Subcutaneous abdominal adipose tissue (tissue), 5 donors: ENCODE data around the gene CIITA.
"Not testable (repeated sequence)": the region's sequence is repeated elsewhere in the genome, so short reads cannot be mapped to it uniquely, and the experiment has no call there.

Source experiments
- H3K27ac ChIP-seq: one replicate; pipeline ENCODE4 v1.7.0; 2013; ENCODE audit warnings: low read depth, mild to moderate bottlenecking, inconsistent platforms, low read length, moderate library complexity
- H3K27me3 ChIP-seq, 5 donors: one replicate each; pipeline ENCODE4 v1.7.0; 2013; ENCODE audit warnings: low read length in 5 of 5, inconsistent platforms in 1 of 5; ENCODE audit not compliant: control insufficient read depth in 5 of 5, insufficient read depth in 4 of 5
- H3K36me3 ChIP-seq, 5 donors: one replicate each; pipeline ENCODE4 v1.7.0; 2013; ENCODE audit warnings: low read length in 5 of 5; ENCODE audit not compliant: control insufficient read depth in 5 of 5, insufficient read depth in 5 of 5
- H3K4me1 ChIP-seq, 5 donors: one replicate each; pipeline ENCODE4 v1.7.0; 2013; ENCODE audit warnings: low read length in 5 of 5, mild to moderate bottlenecking in 3 of 5, moderate library complexity in 1 of 5; ENCODE audit not compliant: control insufficient read depth in 5 of 5, insufficient read depth in 5 of 5
- H3K4me3 ChIP-seq, 5 donors: one replicate each; pipeline ENCODE4 v1.7.0; 2013; ENCODE audit warnings: low read length in 5 of 5, low read depth in 1 of 5
- H3K9ac ChIP-seq, 5 donors: one replicate each; pipeline ENCODE4 v1.7.0; 2013; ENCODE audit warnings: low read length in 5 of 5, mild to moderate bottlenecking in 4 of 5, moderate library complexity in 3 of 5
- H3K9me3 ChIP-seq, 5 donors: one replicate each; pipeline ENCODE4 v1.7.0; 2013; ENCODE audit warnings: low read length in 5 of 5; ENCODE audit not compliant: control insufficient read depth in 5 of 5
- donor health status: healthy.
- donor health status: healthy.
- donor health status: healthy.
- donor health status: healthy.
- donor health status: healthy.

The CIITA gene, protein sequence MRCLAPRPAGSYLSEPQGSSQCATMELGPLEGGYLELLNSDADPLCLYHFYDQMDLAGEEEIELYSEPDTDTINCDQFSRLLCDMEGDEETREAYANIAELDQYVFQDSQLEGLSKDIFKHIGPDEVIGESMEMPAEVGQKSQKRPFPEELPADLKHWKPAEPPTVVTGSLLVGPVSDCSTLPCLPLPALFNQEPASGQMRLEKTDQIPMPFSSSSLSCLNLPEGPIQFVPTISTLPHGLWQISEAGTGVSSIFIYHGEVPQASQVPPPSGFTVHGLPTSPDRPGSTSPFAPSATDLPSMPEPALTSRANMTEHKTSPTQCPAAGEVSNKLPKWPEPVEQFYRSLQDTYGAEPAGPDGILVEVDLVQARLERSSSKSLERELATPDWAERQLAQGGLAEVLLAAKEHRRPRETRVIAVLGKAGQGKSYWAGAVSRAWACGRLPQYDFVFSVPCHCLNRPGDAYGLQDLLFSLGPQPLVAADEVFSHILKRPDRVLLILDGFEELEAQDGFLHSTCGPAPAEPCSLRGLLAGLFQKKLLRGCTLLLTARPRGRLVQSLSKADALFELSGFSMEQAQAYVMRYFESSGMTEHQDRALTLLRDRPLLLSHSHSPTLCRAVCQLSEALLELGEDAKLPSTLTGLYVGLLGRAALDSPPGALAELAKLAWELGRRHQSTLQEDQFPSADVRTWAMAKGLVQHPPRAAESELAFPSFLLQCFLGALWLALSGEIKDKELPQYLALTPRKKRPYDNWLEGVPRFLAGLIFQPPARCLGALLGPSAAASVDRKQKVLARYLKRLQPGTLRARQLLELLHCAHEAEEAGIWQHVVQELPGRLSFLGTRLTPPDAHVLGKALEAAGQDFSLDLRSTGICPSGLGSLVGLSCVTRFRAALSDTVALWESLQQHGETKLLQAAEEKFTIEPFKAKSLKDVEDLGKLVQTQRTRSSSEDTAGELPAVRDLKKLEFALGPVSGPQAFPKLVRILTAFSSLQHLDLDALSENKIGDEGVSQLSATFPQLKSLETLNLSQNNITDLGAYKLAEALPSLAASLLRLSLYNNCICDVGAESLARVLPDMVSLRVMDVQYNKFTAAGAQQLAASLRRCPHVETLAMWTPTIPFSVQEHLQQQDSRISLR

DNA sequence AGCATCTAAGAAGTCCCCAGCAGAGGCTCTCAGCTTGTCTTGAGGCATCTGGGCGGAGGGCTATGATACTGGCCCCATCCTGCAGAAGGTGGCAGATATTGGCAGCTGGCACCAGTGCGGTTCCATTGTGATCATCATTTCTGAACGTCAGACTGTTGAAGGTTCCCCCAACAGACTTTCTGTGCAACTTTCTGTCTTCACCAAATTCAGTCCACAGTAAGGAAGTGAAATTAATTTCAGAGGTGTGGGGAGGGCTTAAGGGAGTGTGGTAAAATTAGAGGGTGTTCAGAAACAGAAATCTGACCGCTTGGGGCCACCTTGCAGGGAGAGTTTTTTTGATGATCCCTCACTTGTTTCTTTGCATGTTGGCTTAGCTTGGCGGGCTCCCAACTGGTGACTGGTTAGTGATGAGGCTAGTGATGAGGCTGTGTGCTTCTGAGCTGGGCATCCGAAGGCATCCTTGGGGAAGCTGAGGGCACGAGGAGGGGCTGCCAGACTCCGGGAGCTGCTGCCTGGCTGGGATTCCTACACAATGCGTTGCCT is at the start of gene CIITA:
TSS of gene CIITA (plus strand) at position 404 of the 543 bp plus-strand sequence. CDS start at position 533, 129 bp downstream.
- Histone ChIP-seq H3K9me3 (no peaks in the 10 kb centered on the region), H3K4me1 (peaks cover 4 to 53% (median 33%) of the 10 kb centered on the region in 5 donors), H3K4me3 (peak within 1 kb of the TSS; percentile 19 to 82 (median 75)), H3K36me3 (no peaks in the 10 kb centered on the region), H3K27me3 (peaks cover 0 to 20% (median 8%) of the 10 kb centered on the region in 5 donors), H3K9ac (peak within 1 kb of the TSS in 1 of 5 donors; percentile 79), H3K27ac (peak within 1 kb of the TSS; percentile 16)

DNA sequence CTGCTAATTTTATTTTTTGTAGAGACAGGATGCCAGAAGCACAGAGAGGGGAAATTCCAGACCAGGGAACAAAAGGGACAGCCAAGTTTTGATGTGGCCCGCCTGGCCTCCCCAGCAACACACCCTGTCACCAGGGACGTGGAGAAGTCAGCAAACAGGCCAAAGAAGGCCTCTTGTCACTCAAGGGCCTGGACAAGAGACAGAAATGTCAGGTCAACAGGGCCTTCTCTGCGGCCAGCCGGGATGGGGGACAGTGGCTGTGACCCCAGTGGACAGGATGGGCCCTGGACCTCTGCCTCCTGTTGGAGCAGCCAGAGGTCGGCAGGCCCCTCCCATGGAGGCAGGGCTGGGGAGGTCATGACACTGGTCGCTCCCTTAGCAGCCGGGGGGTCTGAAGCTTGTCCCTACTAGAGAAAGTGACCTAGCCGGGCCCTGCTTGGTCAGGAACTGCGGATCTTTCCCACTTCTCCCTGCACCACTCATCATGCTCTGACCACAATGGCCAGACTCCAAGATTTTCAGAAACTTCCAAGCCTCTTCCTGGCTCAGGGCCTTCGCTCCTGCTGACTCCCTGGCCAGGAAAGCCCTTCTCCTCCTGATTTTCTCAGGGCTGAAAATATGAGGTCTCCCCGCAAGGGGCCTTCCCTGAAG is 49.2 kb upstream of the CIITA start:
- no peaks in the 10 kb centered on the region for H3K9me3 ChIP-seq
- H3K36me3 ChIP-seq = no peaks in the 10 kb centered on the region
- peaks cover 8 to 36% (median 28%) of the 10 kb centered on the region in 5 donors for H3K4me1 ChIP-seq
- no peaks in the 10 kb centered on the region for H3K27me3 ChIP-seq
- H3K27ac ChIP-seq = peak overlapping the region; percentile 94
- peak overlapping the region in 3 of 5 donors; percentile 3 to 42 (median 11) for H3K4me3 ChIP-seq
- peak overlapping the region; percentile 50 to 75 (median 59) for H3K9ac ChIP-seq

DNA sequence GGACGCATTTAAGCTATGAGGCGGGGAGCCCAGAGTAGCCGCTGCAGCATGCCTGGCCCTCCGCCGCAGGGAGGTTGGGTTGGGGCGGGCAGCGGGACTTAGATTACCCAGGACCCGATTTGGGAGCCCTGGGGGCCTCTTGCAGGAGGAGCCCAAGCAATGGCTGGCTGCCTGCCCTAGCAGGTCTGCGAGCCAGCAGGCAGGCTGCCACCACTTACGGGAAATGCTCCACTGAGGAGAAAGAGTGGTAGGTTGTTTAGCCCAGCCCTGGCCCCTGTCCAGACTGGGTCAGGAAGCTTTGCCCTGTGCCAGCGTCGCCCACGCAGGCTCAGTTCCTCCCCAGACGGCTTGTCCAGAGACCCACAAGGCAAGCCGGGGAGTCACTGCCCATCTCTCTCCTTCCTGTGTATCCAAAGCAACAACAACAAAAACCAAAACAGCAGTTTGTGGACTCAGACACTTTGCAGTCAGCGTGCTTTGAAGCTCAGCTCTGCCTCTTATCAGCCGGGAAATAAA is 48.1 kb upstream of the CIITA start:
- Histone ChIP-seq H3K9ac (peak overlapping the region in 3 of 5 donors; percentile 11 to 72 (median 41)), H3K27me3 (no peaks in the 10 kb centered on the region), H3K27ac (peak overlapping the region; percentile 94), H3K4me1 (peaks cover 8 to 36% (median 28%) of the 10 kb centered on the region in 5 donors), H3K9me3 (no peaks in the 10 kb centered on the region), H3K4me3 (peak overlapping the region in 3 of 5 donors; percentile 8 to 48 (median 33)), H3K36me3 (no peaks in the 10 kb centered on the region)

DNA sequence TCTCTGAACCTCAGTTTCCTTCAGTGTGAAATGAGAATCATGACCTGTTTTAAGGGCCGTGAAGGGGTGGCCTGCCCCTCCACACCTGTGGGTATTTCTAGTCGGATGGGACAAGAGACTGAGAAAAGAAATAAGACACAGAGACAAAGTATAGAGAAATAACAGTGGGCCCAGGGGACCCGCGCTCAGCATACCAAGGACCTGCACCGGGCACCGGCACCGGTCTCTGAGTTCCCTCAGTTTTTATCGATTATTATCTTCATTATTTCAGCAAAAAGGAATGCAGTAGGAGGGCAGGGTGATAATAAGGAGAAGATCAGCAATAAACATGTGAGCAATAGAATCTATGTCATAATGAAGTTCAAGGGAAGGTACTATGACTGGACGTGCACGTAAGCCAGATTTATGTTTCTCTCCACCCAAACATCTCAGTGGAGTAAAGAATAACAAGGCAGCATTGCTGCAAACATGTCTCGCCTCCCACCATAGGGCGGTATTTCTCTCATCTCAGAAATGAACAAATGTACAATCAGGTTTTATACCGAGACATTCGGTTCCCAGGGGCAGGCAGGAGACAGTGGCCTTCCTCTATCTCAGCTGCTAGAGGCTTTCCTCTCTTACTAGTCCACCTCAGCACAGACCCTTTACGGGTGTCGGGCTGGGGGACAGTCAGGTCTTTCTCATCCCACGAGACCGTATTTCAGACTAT is 47.5 kb upstream of the CIITA start:
- Histone ChIP-seq H3K9ac (peak overlapping the region in 2 of 5 donors; percentile 11 to 41), H3K4me3 (peak overlapping the region in 2 of 5 donors; percentile 8 to 25), H3K4me1 (peaks cover 8 to 36% (median 28%) of the 10 kb centered on the region in 5 donors), H3K27ac (peak overlapping the region; percentile 94)
- H3K36me3 ChIP-seq, H3K27me3 ChIP-seq, H3K9me3 ChIP-seq: not testable (repeated sequence)

DNA sequence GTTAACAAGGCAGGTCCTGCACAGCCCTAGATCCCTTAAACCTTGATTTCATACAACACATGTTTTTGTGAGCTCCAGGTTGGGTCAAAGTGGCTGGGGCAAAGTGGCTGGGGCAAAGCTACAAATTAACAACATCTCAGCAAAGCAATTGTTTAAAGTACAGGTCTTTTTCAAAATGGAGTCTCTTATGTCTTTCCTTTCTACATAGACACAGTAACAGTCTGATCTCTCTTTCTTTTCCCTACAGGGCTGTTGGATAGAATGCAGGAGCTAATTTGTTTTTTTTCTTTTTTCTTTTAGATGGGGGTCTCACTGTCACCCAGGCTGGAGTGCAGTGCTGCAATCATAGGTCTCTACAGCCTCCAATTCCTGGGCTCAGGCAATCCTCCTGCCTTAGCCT is 46.8 kb upstream of the CIITA start:
- H3K4me1 ChIP-seq = peaks cover 8 to 36% (median 28%) of the 10 kb centered on the region in 5 donors
- not testable (repeated sequence) for H3K4me3 ChIP-seq, H3K36me3 ChIP-seq, H3K27me3 ChIP-seq, H3K9ac ChIP-seq, H3K9me3 ChIP-seq
- peak overlapping the region; percentile 94 for H3K27ac ChIP-seq

DNA sequence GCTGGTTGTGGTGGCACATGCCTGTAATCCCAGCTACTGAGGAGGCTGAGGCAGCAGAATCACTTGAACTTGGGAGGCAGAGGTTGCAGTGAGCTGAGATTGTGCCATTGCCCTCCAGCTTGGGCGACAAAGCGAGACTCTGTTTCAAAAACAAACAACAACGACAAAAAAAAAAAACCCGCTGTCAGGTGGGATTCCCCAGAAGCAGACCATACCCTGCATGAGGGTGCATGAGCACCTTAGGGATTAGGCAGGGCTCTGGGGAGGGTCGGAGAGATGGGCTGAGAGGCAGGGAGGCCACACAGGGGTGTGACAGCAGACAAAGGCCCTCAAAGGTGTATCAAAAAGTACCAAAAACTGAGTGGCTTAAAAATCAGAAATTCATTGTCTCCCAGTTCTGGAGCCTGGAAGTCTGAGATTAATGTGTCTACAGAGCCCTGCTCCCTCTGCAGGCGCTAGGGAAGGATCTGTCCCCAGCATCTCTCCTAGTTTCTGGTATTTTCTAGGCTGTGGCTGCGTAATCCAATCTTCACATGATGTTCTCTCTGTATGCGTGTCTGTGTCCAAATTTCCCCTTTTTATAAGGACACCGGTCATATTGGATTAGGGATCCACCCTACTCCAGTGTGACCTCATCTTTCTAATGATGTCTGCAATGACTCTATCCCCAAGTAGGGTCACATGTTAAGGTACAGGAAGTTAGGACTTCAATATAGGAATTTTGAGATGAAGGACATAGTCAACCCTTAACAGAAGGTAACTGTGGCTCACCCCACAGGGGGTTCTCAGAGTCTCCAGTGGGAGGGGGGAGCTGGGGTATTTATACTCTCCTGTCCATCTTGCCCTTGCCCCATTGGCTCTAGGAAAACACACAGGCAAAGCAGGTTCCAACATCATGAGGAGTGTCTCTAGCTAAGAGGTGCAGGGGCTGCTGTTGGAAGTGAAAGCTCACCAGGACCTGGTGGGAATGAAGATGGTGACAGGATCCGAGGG is 44.8 kb upstream of the CIITA start:
- Histone ChIP-seq H3K9ac (no peak overlapping the region), H3K27ac (no peak overlapping the region), H3K4me3 (no peak overlapping the region), H3K9me3 (peaks cover 0 to 3% (median 0%) of the 10 kb centered on the region in 5 donors), H3K4me1 (peaks cover 8 to 33% (median 28%) of the 10 kb centered on the region in 5 donors), H3K36me3 (no peaks in the 10 kb centered on the region), H3K27me3 (no peaks in the 10 kb centered on the region)

DNA sequence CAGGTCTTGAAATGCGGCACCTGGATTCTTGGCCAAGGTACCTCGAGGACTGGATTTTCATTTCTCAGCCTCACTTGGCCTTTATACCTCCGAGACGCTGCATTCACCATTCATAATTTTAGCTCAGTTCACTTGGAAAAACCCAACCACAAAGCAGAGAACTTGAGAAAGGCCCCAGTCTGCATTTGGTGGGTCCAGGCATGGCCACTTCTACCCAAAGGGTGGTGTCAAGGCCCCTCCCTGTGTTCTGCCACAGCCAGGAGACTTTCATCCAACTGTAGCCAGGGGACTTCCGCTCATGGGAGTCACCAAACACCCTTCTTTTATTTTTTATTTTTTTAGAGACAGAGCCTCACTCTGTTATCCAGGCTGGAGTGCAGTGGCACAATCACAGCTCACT is 43.7 kb upstream of the CIITA start:
- H3K4me1 ChIP-seq = peaks cover 4 to 24% (median 18%) of the 10 kb centered on the region in 5 donors
- H3K27me3 ChIP-seq = no peaks in the 10 kb centered on the region
- H3K4me3 ChIP-seq = no peak overlapping the region
- H3K36me3 ChIP-seq = no peaks in the 10 kb centered on the region
- no peak overlapping the region for H3K9ac ChIP-seq
- H3K9me3 ChIP-seq = peaks cover 0 to 3% (median 0%) of the 10 kb centered on the region in 5 donors
- no peak overlapping the region for H3K27ac ChIP-seq

DNA sequence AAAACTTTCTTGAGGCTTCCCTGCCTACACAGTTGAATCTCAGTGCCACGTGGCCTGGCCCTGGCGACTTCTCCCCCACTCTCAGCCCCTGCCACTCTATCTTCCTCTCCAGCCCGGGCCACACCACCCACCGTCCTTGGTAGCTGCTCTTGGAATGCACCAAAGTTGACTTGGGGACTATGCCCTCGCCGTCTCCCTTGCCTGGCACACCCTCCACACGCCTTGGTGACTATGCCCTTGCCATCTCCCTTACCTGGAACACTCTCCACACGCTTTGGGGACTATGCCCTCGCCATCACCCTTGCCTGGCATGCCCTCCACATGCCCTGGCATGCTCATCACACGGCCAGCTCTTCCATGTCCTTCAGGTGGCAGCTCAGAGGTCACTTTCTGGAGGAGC is 42.9 kb upstream of the CIITA start:
- Histone ChIP-seq H3K9ac (no peak overlapping the region), H3K27me3 (peaks cover 0 to 2% (median 0%) of the 10 kb centered on the region in 5 donors), H3K27ac (no peak overlapping the region)

More for the DNA sequence above, 42.9 kb upstream of the CIITA start:
- H3K9me3 ChIP-seq = peaks cover 0 to 3% (median 0%) of the 10 kb centered on the region in 5 donors
- H3K4me1 ChIP-seq = peaks cover 0 to 19% (median 9%) of the 10 kb centered on the region in 5 donors
- no peak overlapping the region for H3K4me3 ChIP-seq
- no peaks in the 10 kb centered on the region for H3K36me3 ChIP-seq
